Smooth muscle cell (in vitro differentiated cells): Measurements from ENCODE around the gene DLG5. TPM values are rescaled to one million over a fixed set of nuclear protein-coding genes. Genes with fewer than 3 reads are reported as not detected.

Experiments
- DNase-seq: peaks from one replicate; lab custom pipeline; 2025; ENCODE audit not compliant: unreplicated experiment; lab: John Stamatoyannopoulos, UW
- H2AFZ ChIP-seq: fragments of 200-600 bp; sonication (generic); 2 replicates; pipeline ENCODE4 v1.6.0; 2016; ENCODE audit warnings: antibody characterized with exemption, low read depth, mild to moderate bottlenecking
- H3F3A ChIP-seq: fragments of 200-600 bp; sonication (generic); 2 replicates; pipeline ENCODE4 v1.6.0; 2017; ENCODE audit warnings: antibody characterized with exemption, low read depth
- H3K27ac ChIP-seq: fragments of 200-600 bp; sonication (generic); 2 replicates; pipeline ENCODE4 v1.5.1; 2016; ENCODE audit warnings: low read depth, mild to moderate bottlenecking
- H3K27me3 ChIP-seq: fragments of 200-600 bp; sonication (generic); 2 replicates; pipeline ENCODE4 v1.6.1; 2016; ENCODE audit warnings: low read depth, mild to moderate bottlenecking
- H3K36me3 ChIP-seq: fragments of 200-600 bp; sonication (generic); 2 replicates; pipeline ENCODE4 v1.5.1; 2016; ENCODE audit warnings: low read depth
- H3K4me1 ChIP-seq: fragments of 200-600 bp; sonication (generic); 2 replicates; pipeline ENCODE4 v1.5.1; 2016; ENCODE audit warnings: low read depth
- H3K4me2 ChIP-seq: fragments of 200-600 bp; sonication (generic); 2 replicates; pipeline ENCODE4 v1.6.0; 2016; ENCODE audit warnings: mild to moderate bottlenecking
- H3K4me3 ChIP-seq: fragments of 200-600 bp; sonication (generic); 2 replicates; pipeline ENCODE4 v1.5.1; 2016; ENCODE audit warnings: mild to moderate bottlenecking
- H3K79me2 ChIP-seq: fragments of 200-600 bp; sonication (generic); 2 replicates; pipeline ENCODE4 v1.6.0; 2016; ENCODE audit warnings: low read depth, mild to moderate bottlenecking
- H3K9ac ChIP-seq: fragments of 200-600 bp; sonication (generic); 2 replicates; pipeline ENCODE4 v1.6.0; 2016; ENCODE audit warnings: low read depth
- H3K9me3 ChIP-seq: fragments of 200-600 bp; sonication (generic); replicated peaks from 2 replicates; pipeline ENCODE4 v1.5.1; 2016; ENCODE audit warnings: low read depth
- H4K20me1 ChIP-seq: fragments of 200-600 bp; sonication (generic); 2 replicates; pipeline ENCODE4 v1.6.0; 2016; ENCODE audit warnings: low read depth
- WGBS: methylation state at CpG from one replicate; pipeline ENCODE4 v1.1.7; 2016; ENCODE audit warnings: low lambda C conversion rate; 5-methylcytosine and 5-hydroxymethylcytosine counted together
- polyA plus RNA-seq: library from polyadenylated mRNA; unstranded; fragments of >200 nt; fragmentation: Nextera tagmentation; extraction: Ambion mirVana; gene quantifications from 2 replicates; pipeline ENCODE4 v1.2.1, GENCODE V29; 2016
- total RNA-seq: library from RNA; depleted of rRNA; stranded (reverse); fragments of >200 nt; gene quantifications from 2 replicates; pipeline ENCODE4 v1.2.3, GENCODE V29; 2014
- TF ChIP-seq, protein P1 (sequence below): fragments of 200-600 bp; sonication (generic); IDR thresholded peaks from 2 replicates; pipeline ENCODE4 v1.5.1; 2017; ENCODE audit warnings: borderline replicate concordance, mild to moderate bottlenecking, antibody characterized with exemption; ENCODE audit not compliant: insufficient read depth, poor library complexity, severe bottlenecking

Gene DLG5
- total and polyA plus RNA-seq, 2 experiments from 2014 or later, result 11.3 to 21.8 TPM

DNA sequence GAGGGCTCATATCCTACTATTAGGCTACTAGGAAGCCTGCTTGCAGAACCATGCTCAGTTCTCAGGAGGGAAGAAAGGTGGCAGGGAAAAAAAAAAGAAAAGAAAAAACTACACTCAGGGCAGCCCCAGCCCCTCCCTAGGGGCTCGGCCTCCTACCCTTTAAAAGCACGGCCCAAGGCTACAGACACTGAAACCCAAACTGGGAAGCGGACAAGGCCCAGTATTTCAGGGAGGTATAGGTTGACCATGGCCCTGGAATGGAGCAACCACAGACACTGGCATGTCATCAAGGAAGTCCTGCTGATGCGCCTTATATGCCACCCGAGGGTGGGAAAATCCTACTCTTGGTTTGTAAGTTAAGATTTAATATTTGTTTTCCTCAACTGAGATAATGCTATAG is 50.8 kb downstream of the DLG5 start:
- peaks cover 56% of the 10 kb centered on the region for H3K79me2 ChIP-seq

DNA sequence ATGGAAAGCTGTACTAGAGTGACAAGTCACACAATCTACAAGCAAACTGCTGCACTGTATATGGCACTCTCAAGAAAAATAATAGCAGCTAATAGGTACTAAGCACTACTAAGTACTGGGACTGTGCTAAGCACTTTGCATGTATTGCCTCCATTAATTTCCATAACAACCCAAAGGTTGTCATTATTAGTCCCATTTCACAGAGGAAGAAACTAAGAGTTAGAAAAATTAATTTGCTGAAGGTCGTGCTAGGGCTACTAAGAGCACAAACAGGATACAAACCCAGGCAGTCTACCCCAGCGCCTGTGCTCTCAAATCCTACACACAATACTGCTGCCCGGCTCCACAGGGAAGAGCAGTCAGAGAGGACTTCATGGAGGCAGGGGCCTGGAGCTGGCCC is 51.7 kb downstream of the DLG5 start:
- DNase-seq, result no peak
- Histone ChIP-seq H3K9ac (no peak overlapping the region), H4K20me1 (peaks cover 90% of the 10 kb centered on the region), H3F3A (peaks cover 4% of the 10 kb centered on the region), H3K4me3 (no peak overlapping the region), H2AFZ (no peak overlapping the region), H3K36me3 (no peaks in the 10 kb centered on the region), H3K27me3 (no peaks in the 10 kb centered on the region), H3K4me2 (no peak overlapping the region), H3K4me1 (peaks cover 18% of the 10 kb centered on the region), H3K27ac (no peak overlapping the region), H3K9me3 (no peaks in the 10 kb centered on the region), H3K79me2 (peaks cover 48% of the 10 kb centered on the region)
- 90% methylated on average over 3 of the region's 3 CpGs for WGBS
- TF ChIP-seq, protein P1, sequence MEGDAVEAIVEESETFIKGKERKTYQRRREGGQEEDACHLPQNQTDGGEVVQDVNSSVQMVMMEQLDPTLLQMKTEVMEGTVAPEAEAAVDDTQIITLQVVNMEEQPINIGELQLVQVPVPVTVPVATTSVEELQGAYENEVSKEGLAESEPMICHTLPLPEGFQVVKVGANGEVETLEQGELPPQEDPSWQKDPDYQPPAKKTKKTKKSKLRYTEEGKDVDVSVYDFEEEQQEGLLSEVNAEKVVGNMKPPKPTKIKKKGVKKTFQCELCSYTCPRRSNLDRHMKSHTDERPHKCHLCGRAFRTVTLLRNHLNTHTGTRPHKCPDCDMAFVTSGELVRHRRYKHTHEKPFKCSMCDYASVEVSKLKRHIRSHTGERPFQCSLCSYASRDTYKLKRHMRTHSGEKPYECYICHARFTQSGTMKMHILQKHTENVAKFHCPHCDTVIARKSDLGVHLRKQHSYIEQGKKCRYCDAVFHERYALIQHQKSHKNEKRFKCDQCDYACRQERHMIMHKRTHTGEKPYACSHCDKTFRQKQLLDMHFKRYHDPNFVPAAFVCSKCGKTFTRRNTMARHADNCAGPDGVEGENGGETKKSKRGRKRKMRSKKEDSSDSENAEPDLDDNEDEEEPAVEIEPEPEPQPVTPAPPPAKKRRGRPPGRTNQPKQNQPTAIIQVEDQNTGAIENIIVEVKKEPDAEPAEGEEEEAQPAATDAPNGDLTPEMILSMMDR, result no peak

More for the DNA sequence above, 50.8 kb downstream of the DLG5 start:
- Histone ChIP-seq H3K4me1 (peaks cover 18% of the 10 kb centered on the region), H3K27ac (no peak overlapping the region), H3K27me3 (no peaks in the 10 kb centered on the region), H3K4me3 (no peak overlapping the region), H3K9ac (no peak overlapping the region), H4K20me1 (peaks cover 90% of the 10 kb centered on the region), H2AFZ (no peak overlapping the region), H3K36me3 (no peaks in the 10 kb centered on the region), H3K9me3 (no peaks in the 10 kb centered on the region), H3K4me2 (no peak overlapping the region), H3F3A (peaks cover 5% of the 10 kb centered on the region)
- DNase-seq, result no peak
- 95% methylated on average over 5 of the region's 5 CpGs for WGBS
- TF ChIP-seq, protein P1, result no peak

DNA sequence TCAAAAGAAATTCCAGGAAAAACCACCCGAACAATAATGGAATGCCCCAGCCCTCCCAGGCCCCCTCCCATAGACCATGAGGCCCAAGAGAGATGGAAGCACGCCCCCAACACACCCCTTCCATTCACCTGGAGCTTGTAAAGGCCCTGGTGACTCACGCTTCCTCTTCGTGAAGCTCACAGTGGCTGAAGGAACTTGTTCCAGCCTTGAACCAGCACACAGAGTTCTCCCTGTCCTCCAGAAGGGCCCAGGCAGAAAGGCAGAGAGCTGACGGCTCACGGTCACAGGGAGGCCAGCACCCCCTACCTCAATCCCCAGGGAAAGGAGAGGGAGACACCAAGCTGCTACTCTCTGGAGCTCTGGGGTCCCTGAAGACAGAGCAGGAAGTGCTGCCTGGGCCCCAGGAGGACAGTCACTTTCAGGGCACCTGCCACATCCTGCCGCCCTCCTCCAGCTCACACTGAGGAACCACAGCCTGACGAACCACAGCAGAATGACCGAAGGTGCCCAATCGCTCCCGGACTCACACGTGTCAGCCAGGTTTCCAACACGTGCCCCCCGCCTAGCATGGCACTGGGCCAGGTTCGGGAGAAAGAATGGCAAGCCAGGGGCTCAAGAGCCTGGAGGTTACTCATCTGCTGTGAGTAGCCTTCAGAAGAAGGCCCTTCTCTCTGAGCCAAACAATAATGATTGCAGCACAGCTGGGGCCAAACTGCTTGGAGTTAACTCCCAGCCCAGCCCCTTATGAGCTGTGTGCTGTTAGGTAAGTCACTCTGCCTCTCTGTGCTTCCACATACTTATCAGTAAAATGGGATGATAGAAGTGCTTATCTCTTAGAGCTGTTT is 52.8 kb downstream of the DLG5 start:
- H3K27ac ChIP-seq, result peak overlapping the region; percentile 61

More for the DNA sequence above, 52.8 kb downstream of the DLG5 start:
- TF ChIP-seq, protein P1, result no peak
- Histone ChIP-seq H3K79me2 (peaks cover 40% of the 10 kb centered on the region), H4K20me1 (peaks cover 89% of the 10 kb centered on the region), H3K4me3 (no peak overlapping the region), H3K36me3 (no peaks in the 10 kb centered on the region), H3K4me2 (no peak overlapping the region), H3K27me3 (no peaks in the 10 kb centered on the region), H2AFZ (no peak overlapping the region), H3K9ac (no peak overlapping the region), H3K9me3 (no peaks in the 10 kb centered on the region), H3K4me1 (peaks cover 18% of the 10 kb centered on the region), H3F3A (no peaks in the 10 kb centered on the region)
- 71% methylated on average over 15 of the region's 15 CpGs for WGBS
- no peak for DNase-seq
